ENCODE data around the gene CAVIN3.
A peak's percentile ranks its signal among the peaks of the same experiment; 100 is the strongest.

The CAVIN3 gene

GRCh38 chr11:6345366-6345765 lies 25.1 kb upstream of the CAVIN3 start:
- TF ChIP-seq, protein P1, sequence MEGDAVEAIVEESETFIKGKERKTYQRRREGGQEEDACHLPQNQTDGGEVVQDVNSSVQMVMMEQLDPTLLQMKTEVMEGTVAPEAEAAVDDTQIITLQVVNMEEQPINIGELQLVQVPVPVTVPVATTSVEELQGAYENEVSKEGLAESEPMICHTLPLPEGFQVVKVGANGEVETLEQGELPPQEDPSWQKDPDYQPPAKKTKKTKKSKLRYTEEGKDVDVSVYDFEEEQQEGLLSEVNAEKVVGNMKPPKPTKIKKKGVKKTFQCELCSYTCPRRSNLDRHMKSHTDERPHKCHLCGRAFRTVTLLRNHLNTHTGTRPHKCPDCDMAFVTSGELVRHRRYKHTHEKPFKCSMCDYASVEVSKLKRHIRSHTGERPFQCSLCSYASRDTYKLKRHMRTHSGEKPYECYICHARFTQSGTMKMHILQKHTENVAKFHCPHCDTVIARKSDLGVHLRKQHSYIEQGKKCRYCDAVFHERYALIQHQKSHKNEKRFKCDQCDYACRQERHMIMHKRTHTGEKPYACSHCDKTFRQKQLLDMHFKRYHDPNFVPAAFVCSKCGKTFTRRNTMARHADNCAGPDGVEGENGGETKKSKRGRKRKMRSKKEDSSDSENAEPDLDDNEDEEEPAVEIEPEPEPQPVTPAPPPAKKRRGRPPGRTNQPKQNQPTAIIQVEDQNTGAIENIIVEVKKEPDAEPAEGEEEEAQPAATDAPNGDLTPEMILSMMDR (IDR thresholded peaks at IDR 0.05; ENCODE audit: low read depth, low read length), result no peak
- H3K4me3 ChIP-seq (replicated peaks in 1 of 2; ENCODE audit: low read depth in 2 of 2, low read length in 2 of 2), result no peak overlapping the region
- DNase-seq (ENCODE audit: low read depth in 2 of 2), result no peak

- H3K4me3 ChIP-seq (replicated peaks in 1 of 2; ENCODE audit: low read depth in 2 of 2, low read length in 2 of 2), result no peak overlapping the region
- TF ChIP-seq, protein P1 (IDR thresholded peaks at IDR 0.05; ENCODE audit: low read depth, low read length), result no peak
- no peak for DNase-seq (ENCODE audit: low read depth in 2 of 2)
These were observed 16.0 kb upstream of the CAVIN3 start for GRCh38 chr11:6336293-6336692.

DNA sequence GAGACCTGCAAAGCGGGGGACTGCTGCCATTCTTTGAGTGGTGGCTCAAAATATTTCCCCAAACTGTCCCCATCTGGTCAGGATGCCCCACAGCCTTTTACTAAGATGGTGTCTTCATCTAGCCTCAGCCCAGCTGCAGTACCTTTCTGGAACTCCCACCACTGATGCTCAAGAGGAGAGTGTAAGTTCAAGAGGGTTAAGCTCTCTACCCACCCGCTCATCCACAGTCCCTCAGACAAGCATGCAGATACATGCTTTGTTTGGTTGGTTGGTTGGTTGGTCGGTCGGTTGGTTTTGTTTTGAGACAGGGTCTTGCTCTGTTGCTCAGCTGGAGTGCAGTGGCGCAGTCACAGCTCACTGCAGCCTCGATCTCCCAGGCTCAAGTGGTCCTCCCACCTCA lies 14.5 kb upstream of the CAVIN3 start:
- H3K4me3 ChIP-seq (replicated peaks in 1 of 2; ENCODE audit: low read depth in 2 of 2, low read length in 2 of 2), result no peak overlapping the region
- DNase-seq (ENCODE audit: low read depth in 2 of 2), result no peak
- TF ChIP-seq, protein P1 (IDR thresholded peaks at IDR 0.05; ENCODE audit: low read depth, low read length), result no peak

DNA sequence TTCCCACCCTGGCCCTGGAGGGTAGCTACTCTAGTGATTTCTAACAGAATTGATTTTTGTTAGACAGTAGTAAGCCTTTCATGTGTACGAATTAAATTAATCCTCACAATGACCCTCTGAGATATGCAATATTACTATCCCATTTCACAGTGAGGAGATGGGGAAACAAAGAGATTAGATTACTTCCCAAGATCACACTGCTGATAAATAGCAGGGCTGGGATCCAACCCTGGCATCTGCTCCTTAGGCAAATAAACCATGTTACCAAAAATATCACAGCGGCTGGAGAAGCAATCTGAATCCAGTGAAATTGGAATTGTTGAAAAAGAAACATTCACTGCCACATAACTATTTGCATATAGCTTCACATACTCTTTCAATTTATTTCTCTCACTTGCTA lies 12.8 kb upstream of the CAVIN3 start:
- no peak overlapping the region for H3K4me3 ChIP-seq (replicated peaks in 1 of 2; ENCODE audit: low read depth in 2 of 2, low read length in 2 of 2)
- TF ChIP-seq, protein P1 (IDR thresholded peaks at IDR 0.05; ENCODE audit: low read depth, low read length), result no peak
- no peak for DNase-seq (ENCODE audit: low read depth in 2 of 2)

DNA sequence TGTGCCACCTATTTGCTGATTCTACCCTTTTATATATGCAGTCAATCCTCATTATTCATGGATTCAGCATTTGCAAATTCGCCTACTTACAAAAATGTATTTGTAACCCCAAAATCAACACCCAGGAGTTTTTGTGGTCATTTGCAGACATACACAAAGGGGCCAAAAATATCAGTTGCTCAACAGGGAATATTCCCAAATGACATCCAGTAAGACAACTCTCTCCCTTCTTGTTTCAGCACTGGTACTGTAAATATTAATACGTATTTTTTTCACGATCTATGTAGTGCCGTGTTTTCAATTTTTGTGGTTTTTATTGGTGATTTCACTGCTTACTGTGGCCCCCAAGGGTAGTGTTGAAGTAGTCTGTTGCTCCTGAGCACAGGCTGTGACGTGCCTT lies 11.8 kb upstream of the CAVIN3 start:
- TF ChIP-seq, protein P1 (IDR thresholded peaks at IDR 0.05; ENCODE audit: low read depth, low read length), result no peak
- no peak overlapping the region for H3K4me3 ChIP-seq (replicated peaks in 1 of 2; ENCODE audit: low read depth in 2 of 2, low read length in 2 of 2)
- DNase-seq (ENCODE audit: low read depth in 2 of 2), result no peak

- no peak overlapping the region for H3K4me3 ChIP-seq (replicated peaks in 1 of 2; ENCODE audit: low read depth in 2 of 2, low read length in 2 of 2)
- peak in 1 of 2 donors; percentile 62 for DNase-seq (ENCODE audit: low read depth in 2 of 2)
- TF ChIP-seq, protein P1 (IDR thresholded peaks at IDR 0.05; ENCODE audit: low read depth, low read length), result no peak
These were observed 8.0 kb upstream of the CAVIN3 start for GRCh38 chr11:6328321-6328720.

DNA sequence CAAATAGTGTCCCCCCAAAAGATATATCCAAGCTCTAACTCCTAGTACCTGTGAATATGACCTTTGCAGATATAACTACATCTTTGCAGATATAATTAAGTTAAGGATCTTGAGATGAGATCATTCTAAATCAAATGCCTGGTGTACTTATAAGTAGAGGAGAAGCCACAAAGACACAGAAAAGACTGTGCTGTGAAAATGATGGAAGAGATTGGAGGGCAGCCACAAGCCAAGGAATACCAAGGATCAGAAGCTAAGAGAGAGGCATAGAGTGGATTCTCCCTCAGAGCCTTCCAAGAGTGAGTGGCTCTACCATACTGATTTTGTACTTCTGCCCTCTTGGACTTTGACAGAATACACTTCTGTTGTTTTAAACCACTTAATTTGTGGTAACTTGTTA lies 7.5 kb upstream of the CAVIN3 start:
- no peak for DNase-seq (ENCODE audit: low read depth in 2 of 2)
- no peak overlapping the region for H3K4me3 ChIP-seq (replicated peaks in 1 of 2; ENCODE audit: low read depth in 2 of 2, low read length in 2 of 2)
- TF ChIP-seq, protein P1 (IDR thresholded peaks at IDR 0.05; ENCODE audit: low read depth, low read length), result no peak
